GM21526 (cell line): ENCODE data around the gene ERC2.

Experiments used
- ATAC-seq: cut with Tn5 transposase; IDR thresholded peaks from one replicate; pipeline ENCODE4 v1.9.1; 2021; ENCODE audit warnings: moderate library complexity; ENCODE audit not compliant: unreplicated experiment, low FRiP score

The ERC2 gene

GRCh38 chr3:55483196-55484095, 984.8 kb downstream of the ERC2 start:
- ATAC-seq = no peak

GRCh38 chr3:55482496-55483195, 985.6 kb downstream of the ERC2 start:
- no peak for ATAC-seq

GRCh38 chr3:55481744-55482495, 986.3 kb downstream of the ERC2 start:
- ATAC-seq = no peak

GRCh38 chr3:55480911-55481743, 987.1 kb downstream of the ERC2 start:
- ATAC-seq = no peak

GRCh38 chr3:55477306-55478303, 990.7 kb downstream of the ERC2 start:
- ATAC-seq = no peak

GRCh38 chr3:55476515-55476914, 991.8 kb downstream of the ERC2 start:
- no peak for ATAC-seq

- no peak for ATAC-seq
Measured at GRCh38 chr3:55474213-55474632, 994.0 kb downstream of the ERC2 start.

- no peak for ATAC-seq
Measured at GRCh38 chr3:55473788-55474187, 994.5 kb downstream of the ERC2 start.

- no peak for ATAC-seq
Measured at GRCh38 chr3:55471522-55472280, 996.6 kb downstream of the ERC2 start.

- ATAC-seq = no peak
Measured at GRCh38 chr3:55471084-55471483, 997.2 kb downstream of the ERC2 start.

- ATAC-seq = no peak
Measured at GRCh38 chr3:55469957-55470526, 998.2 kb downstream of the ERC2 start.

GRCh38 chr3:55468251-55468650, 1000.0 kb downstream of the ERC2 start:
- ATAC-seq = no peak

GRCh38 chr3:55467099-55467498, 1001.2 kb downstream of the ERC2 start:
- no peak for ATAC-seq

- ATAC-seq = no peak
Measured at GRCh38 chr3:55466526-55466925, 1001.7 kb downstream of the ERC2 start.

- ATAC-seq = no peak
Measured at GRCh38 chr3:55461896-55462295, 1006.4 kb downstream of the ERC2 start.

GRCh38 chr3:55459838-55460237, 1008.4 kb downstream of the ERC2 start:
- no peak for ATAC-seq
